ENCODE results near the gene OTOF.

The OTOF gene

GRCh38 chr2:26463244-26464192 is 14.4 kb downstream of the OTOF start:
- Histone ChIP-seq H3K9me3 (ENCODE audit: low read length) (peaks cover 2% of the 10 kb centered on the region), H2AFZ (ENCODE audit: low read depth, low read length) (no peak overlapping the region), H3K27me3 (ENCODE audit: insufficient read depth, low read length) (no peaks in the 10 kb centered on the region), H3K4me1 (ENCODE audit: insufficient read depth, low read length) (peaks cover 3% of the 10 kb centered on the region), H3K36me3 (ENCODE audit: insufficient read depth, low read length) (no peaks in the 10 kb centered on the region), H3K4me3 (ENCODE audit: low read length) (no peak overlapping the region)

DNA sequence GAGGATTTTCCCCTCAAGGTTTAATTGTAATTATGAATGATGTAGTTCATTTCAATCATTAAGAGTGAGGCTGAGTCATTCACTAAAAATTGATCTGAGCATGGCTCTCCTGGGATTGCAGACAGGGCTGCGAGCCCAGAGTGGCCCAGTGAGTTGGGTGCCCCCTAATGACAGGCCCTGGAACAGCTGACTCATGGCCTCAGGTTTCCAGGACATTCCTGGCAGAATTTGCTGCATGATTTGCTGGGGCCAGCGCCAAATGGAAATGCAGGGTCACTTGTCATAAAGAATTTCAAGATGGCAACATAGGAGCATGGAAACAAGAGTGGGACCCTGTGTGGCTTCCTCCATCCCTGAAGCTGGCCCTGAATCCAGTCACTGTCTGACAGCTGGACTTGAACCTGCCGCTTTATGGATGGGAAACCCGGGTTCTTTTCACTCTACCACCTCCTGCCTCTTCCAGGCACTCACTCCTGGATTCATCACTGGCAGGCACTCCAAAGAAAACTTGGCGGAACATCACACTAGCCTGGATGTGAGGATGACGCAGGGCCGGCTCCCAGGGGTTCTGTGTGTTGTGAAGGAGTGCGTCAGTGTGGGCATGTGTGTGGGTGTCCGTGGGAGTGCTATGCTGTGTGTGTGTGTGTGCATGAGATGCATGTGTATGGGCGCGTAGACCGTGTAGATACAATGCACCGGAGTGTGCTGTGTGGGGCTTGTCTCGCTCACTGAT is 15.2 kb downstream of the OTOF start:
- Histone ChIP-seq H3K9me3 (ENCODE audit: low read length) (peaks cover 2% of the 10 kb centered on the region), H3K36me3 (ENCODE audit: insufficient read depth, low read length) (no peaks in the 10 kb centered on the region), H3K27me3 (ENCODE audit: insufficient read depth, low read length) (no peaks in the 10 kb centered on the region), H3K4me3 (ENCODE audit: low read length) (no peak overlapping the region), H2AFZ (ENCODE audit: low read depth, low read length) (no peak overlapping the region), H3K4me1 (ENCODE audit: insufficient read depth, low read length) (peaks cover 8% of the 10 kb centered on the region)

- peaks cover 14% of the 10 kb centered on the region for H3K4me1 ChIP-seq (ENCODE audit: insufficient read depth, low read length)
- peaks cover 2% of the 10 kb centered on the region for H3K9me3 ChIP-seq (ENCODE audit: low read length)
- H3K36me3 ChIP-seq (ENCODE audit: insufficient read depth, low read length) = no peaks in the 10 kb centered on the region
- H2AFZ ChIP-seq (ENCODE audit: low read depth, low read length) = no peak overlapping the region
- H3K27me3 ChIP-seq (ENCODE audit: insufficient read depth, low read length) = no peaks in the 10 kb centered on the region
- H3K4me3 ChIP-seq (ENCODE audit: low read length) = no peak overlapping the region
These were observed 15.8 kb downstream of the OTOF start for GRCh38 chr2:26462100-26462499.

- H3K4me3 ChIP-seq (ENCODE audit: low read length) = no peak overlapping the region
- peaks cover 18% of the 10 kb centered on the region for H3K4me1 ChIP-seq (ENCODE audit: insufficient read depth, low read length)
- no peaks in the 10 kb centered on the region for H3K27me3 ChIP-seq (ENCODE audit: insufficient read depth, low read length)
- H3K9me3 ChIP-seq (ENCODE audit: low read length) = peaks cover 2% of the 10 kb centered on the region
- no peak overlapping the region for H2AFZ ChIP-seq (ENCODE audit: low read depth, low read length)
- no peaks in the 10 kb centered on the region for H3K36me3 ChIP-seq (ENCODE audit: insufficient read depth, low read length)
These were observed 16.3 kb downstream of the OTOF start for GRCh38 chr2:26461601-26462023.

- H3K9me3 ChIP-seq (ENCODE audit: low read length) = peaks cover 2% of the 10 kb centered on the region
- no peak overlapping the region for H2AFZ ChIP-seq (ENCODE audit: low read depth, low read length)
- no peaks in the 10 kb centered on the region for H3K36me3 ChIP-seq (ENCODE audit: insufficient read depth, low read length)
- no peaks in the 10 kb centered on the region for H3K27me3 ChIP-seq (ENCODE audit: insufficient read depth, low read length)
- no peak overlapping the region for H3K4me3 ChIP-seq (ENCODE audit: low read length)
- peaks cover 22% of the 10 kb centered on the region for H3K4me1 ChIP-seq (ENCODE audit: insufficient read depth, low read length)
These were observed 17.3 kb downstream of the OTOF start for GRCh38 chr2:26460613-26461031.

DNA sequence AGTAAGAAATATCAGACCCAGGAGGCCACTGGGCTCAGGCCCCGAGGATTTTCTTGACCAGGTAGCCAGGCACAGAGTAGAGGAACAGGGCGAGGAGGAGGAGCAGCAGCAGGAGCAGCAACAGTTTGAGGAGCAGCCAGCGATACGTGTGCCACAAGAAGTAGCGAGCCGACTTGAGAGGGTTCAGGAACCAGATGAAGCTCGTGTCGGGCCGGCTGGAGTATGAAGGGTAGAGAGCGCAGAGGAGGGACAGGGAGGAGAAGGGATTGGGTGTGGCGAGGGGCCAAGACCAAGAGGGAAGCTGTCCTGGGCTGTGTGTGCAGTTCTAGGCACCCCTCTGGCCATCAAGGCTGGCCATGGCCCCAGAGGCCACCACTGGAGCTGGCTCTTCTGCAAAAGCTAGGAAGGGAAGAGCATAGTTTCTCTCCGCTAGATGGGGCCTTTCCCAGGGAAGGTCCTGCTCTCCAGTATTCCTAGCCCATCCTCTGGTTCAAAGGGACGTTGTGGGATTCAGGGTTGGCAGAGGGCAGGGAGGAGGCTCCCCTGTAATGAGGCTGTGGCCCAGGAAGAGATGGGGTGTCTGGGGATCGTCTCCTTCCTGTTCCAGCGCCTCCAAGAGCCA is 17.8 kb downstream of the OTOF start:
- Histone ChIP-seq H3K36me3 (ENCODE audit: insufficient read depth, low read length) (no peaks in the 10 kb centered on the region), H3K4me3 (ENCODE audit: low read length) (no peak overlapping the region), H3K27me3 (ENCODE audit: insufficient read depth, low read length) (no peaks in the 10 kb centered on the region), H3K4me1 (ENCODE audit: insufficient read depth, low read length) (peaks cover 22% of the 10 kb centered on the region), H3K9me3 (ENCODE audit: low read length) (peaks cover 2% of the 10 kb centered on the region), H2AFZ (ENCODE audit: low read depth, low read length) (no peak overlapping the region)

DNA sequence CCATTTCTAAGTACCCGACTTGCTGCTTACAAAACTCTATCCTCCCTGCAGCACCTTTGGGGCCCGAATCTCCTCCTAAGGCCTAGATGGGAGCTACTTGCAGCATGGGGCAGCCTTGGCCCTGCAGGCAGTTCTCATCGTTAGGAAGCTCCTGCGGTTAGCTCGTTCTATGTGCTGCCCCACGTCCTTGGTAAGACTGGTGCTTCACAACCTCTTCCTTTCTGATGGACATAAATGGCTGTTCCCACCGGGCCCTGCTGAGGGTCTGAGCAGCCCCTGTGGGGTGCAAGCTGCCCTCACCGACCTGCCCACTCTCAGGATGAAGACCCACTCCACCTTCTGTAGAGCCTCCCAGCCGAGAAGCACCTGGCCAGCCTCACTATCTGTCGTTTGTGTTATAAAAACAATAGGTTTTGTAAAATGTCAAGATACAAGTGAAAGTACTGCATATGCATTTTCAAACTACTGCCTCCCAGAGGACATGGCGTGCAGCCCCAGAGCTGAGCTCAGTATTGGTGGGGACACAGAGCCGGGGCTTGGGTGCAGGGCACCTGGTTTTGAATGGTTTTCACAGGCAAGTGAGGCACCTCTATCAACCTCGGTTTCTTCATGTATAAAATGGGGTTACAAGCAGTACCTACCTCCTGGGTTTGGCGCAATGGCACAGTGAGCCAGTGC is 19.4 kb downstream of the OTOF start:
- H3K27me3 ChIP-seq (ENCODE audit: insufficient read depth, low read length) = no peaks in the 10 kb centered on the region
- H3K4me1 ChIP-seq (ENCODE audit: insufficient read depth, low read length) = peaks cover 18% of the 10 kb centered on the region
- H3K4me3 ChIP-seq (ENCODE audit: low read length) = no peak overlapping the region
- H2AFZ ChIP-seq (ENCODE audit: low read depth, low read length) = no peak overlapping the region
- H3K9me3 ChIP-seq (ENCODE audit: low read length) = peaks cover 2% of the 10 kb centered on the region
- no peaks in the 10 kb centered on the region for H3K36me3 ChIP-seq (ENCODE audit: insufficient read depth, low read length)

- no peaks in the 10 kb centered on the region for H3K36me3 ChIP-seq (ENCODE audit: insufficient read depth, low read length)
- no peak overlapping the region for H3K4me3 ChIP-seq (ENCODE audit: low read length)
- peaks cover 18% of the 10 kb centered on the region for H3K4me1 ChIP-seq (ENCODE audit: insufficient read depth, low read length)
These were observed 20.1 kb downstream of the OTOF start for GRCh38 chr2:26457695-26458364.

GRCh38 chr2:26457251-26457666 is 20.7 kb downstream of the OTOF start:
- peaks cover 2% of the 10 kb centered on the region for H3K9me3 ChIP-seq (ENCODE audit: low read length)
- no peak overlapping the region for H2AFZ ChIP-seq (ENCODE audit: low read depth, low read length)
- peaks cover 18% of the 10 kb centered on the region for H3K4me1 ChIP-seq (ENCODE audit: insufficient read depth, low read length)
- no peak overlapping the region for H3K4me3 ChIP-seq (ENCODE audit: low read length)
- no peaks in the 10 kb centered on the region for H3K36me3 ChIP-seq (ENCODE audit: insufficient read depth, low read length)
- H3K27me3 ChIP-seq (ENCODE audit: insufficient read depth, low read length) = no peaks in the 10 kb centered on the region

More at GRCh38 chr2:26457695-26458364, 20.1 kb downstream of the OTOF start:
- H2AFZ ChIP-seq (ENCODE audit: low read depth, low read length) = no peak overlapping the region
- no peaks in the 10 kb centered on the region for H3K27me3 ChIP-seq (ENCODE audit: insufficient read depth, low read length)
- H3K9me3 ChIP-seq (ENCODE audit: low read length) = peaks cover 2% of the 10 kb centered on the region

GRCh38 chr2:26456440-26457250 is 21.3 kb downstream of the OTOF start:
- H2AFZ ChIP-seq (ENCODE audit: low read depth, low read length) = no peak overlapping the region
- no peak overlapping the region for H3K4me3 ChIP-seq (ENCODE audit: low read length)
- peaks cover 18% of the 10 kb centered on the region for H3K4me1 ChIP-seq (ENCODE audit: insufficient read depth, low read length)
- H3K9me3 ChIP-seq (ENCODE audit: low read length) = peaks cover 1% of the 10 kb centered on the region
- H3K36me3 ChIP-seq (ENCODE audit: insufficient read depth, low read length) = no peaks in the 10 kb centered on the region
- no peaks in the 10 kb centered on the region for H3K27me3 ChIP-seq (ENCODE audit: insufficient read depth, low read length)

GRCh38 chr2:26455670-26456439 is 22.1 kb downstream of the OTOF start:
- Histone ChIP-seq H3K27me3 (ENCODE audit: insufficient read depth, low read length) (no peaks in the 10 kb centered on the region), H3K4me3 (ENCODE audit: low read length) (no peak overlapping the region)

More at GRCh38 chr2:26455670-26456439, 22.1 kb downstream of the OTOF start:
- Histone ChIP-seq H3K9me3 (ENCODE audit: low read length) (no peaks in the 10 kb centered on the region), H3K36me3 (ENCODE audit: insufficient read depth, low read length) (no peaks in the 10 kb centered on the region), H2AFZ (ENCODE audit: low read depth, low read length) (no peak overlapping the region), H3K4me1 (ENCODE audit: insufficient read depth, low read length) (peaks cover 18% of the 10 kb centered on the region)

Measured in neuron (in vitro differentiated cells).